ENCODE measurements around the gene AATF. TPM values are rescaled to one million over a fixed set of nuclear protein-coding genes. Genes with fewer than 3 reads are reported as not detected.

The AATF gene
- total and polyA plus RNA-seq, 9 of the 15 experiments (the other 6 are each of a cell fraction or from before 2014, with no cell fraction given): 34.5 to 133 (median 90.1) TPM

GRCh38 chr17:37060094-37060493 is 111.3 kb downstream of the AATF start (continued):
- TF ChIP-seq PATZ1 (CRISPR knock-in tag; IDR thresholded peaks at IDR 0.05; ENCODE audit: borderline replicate concordance) (no peak), SRSF9 (IDR thresholded peaks at IDR 0.05; ENCODE audit: borderline replicate concordance, low read depth, low read length) (no peak), HDAC1 (IDR thresholded peaks at IDR 0.05) (no peak), POLR2A (conservative IDR thresholded peaks at IDR 0.05) (no peak), ATF7 (IDR thresholded peaks at IDR 0.05) (peak; percentile 69; the same call in 1 of the 2 replicates), FOXJ3 (CRISPR knock-in tag; IDR thresholded peaks at IDR 0.05) (no peak), ATF6 (CRISPR knock-in tag; IDR thresholded peaks at IDR 0.05) (no peak), BCL6 (CRISPR knock-in tag; IDR thresholded peaks at IDR 0.05) (no peak), ILK (tag; IDR thresholded peaks at IDR 0.05; ENCODE audit: borderline replicate concordance, low read depth) (no peak), PTRF (tag; IDR thresholded peaks at IDR 0.05) (no peak)
